NK-92 treated with Interleukin-12 subunit alpha and Interleukin-12 subunit beta, amount 100 ng/mL, for 24 hours (cell line): ENCODE data around the gene TWIST2.

Experiments used
- DNase-seq: peaks from one replicate; lab custom pipeline; 2025; lab: John Stamatoyannopoulos, UW

The TWIST2 gene

DNA sequence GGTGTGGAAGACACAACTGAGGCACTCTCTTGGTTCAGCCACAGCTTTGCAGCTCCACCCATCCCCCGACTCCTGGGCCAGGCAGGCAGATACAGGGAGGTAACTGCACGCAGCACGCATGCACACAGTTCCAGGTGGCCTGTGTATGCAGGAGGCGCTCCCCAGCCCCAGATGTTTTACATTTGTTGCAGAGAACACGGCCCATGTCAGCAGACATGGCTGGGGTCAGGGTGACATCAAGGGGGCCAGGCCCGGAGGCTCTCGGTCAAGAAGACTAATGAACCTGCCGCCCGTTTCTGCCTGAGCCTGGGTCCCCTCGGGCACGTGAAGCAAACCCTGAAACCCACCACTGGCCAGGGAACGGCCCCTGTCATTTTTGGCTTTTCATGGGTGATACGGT, 57.3 kb downstream of the TWIST2 start:
- DNase-seq, result no peak

DNA sequence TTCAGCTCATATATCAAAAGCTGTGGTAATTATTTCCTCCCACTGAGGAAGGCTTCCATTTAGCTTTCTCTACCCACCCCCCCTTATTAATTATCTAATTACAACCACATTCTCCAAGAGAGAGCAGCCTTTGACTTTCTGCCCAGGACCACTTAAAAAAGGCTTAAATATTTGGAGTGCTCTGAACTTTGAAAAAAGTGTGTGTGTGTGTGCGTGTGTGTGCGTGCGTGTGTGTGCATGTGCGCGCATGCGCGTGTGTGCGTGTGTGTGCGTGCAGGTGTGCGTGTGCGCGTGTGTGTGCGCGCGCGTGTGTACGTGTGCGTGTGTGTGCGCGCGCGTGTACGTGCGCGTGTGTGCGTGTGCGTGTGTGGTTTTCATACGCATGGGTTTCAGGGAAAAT, 57.8 kb downstream of the TWIST2 start:
- no peak for DNase-seq

DNA sequence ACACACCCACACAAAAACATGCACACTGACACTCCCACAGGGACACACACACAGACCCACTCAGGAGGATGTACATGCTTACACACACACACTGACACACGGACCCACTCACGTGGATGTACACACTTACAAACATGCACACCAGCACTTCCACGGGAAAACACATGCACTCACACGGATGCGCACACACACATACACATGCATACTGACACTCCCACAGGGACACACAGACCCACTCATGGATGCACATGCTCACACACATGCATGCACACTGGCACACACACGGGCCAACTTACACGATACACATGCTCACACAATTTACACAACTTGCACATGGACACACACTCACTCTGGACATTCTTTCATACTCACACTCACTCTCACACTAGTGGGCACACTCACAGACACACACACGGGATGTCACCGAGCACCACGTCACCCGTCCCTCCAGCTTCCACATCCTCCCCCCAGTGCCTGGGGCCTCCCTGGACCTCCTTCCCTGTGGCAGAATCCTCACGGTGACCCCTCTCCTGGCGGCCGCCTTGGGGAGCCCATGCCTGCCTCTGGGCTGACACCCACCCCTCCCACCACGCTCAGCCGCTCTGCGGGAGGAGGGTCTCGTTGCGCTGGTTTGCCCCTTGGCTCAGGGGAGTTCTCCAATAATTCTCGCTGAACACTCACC, 58.5 kb downstream of the TWIST2 start:
- no peak for DNase-seq

DNA sequence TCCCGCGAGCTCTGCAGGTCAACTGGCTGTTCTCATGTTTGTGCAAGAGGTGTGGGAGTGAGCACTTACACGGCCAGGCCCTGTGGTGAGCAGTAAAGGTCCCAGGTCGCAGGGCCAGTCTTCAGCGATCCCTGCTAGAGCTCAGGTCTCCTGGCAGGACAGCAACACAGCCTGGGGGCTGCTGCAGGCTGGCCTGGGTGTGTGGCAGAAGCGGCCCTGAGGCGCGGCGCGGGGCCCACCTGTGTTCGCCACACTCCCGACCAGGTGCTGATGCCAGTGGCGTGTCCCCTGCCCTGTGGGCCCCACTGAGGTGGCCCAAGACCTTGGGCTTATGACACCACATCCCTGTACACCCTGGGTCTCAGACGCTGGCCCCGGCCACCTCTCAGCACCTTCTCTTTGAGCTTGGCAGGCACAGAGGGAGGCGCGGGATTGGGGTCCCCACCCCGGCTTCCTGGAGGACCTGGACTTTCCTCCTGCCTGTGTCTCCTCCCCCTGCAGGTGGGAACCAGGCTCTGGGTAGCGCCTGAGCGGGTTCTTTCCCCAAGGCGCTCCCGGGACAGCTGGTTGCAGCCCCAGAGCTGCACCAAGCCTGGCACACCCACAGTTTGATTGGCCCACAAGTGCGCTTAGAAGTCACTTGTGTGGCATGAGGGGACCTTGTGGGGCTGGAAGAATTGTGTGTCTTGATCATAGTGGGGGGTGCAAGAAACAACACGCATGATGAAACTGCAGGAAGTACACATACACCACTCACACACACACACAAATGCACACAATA, 59.2 kb downstream of the TWIST2 start:
- no peak for DNase-seq

DNA sequence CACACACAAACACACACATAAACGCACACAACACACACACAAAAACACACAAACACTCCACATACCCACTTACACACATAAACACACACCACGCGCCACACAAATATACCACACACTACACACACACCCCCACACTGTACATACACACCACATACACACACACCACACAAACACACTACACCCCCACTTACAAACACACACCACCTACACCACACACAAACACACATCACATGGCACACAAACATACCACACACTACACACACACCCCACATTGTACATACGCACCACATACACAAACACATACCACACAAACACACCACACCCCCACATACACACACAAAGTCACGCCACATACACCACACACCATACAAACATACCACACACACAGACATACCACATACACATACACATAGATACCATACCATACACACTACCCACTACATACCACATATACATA, 59.9 kb downstream of the TWIST2 start:
- DNase-seq, result no peak

- DNase-seq, result no peak
These were observed 61.4 kb downstream of the TWIST2 start for GRCh38 chr2:238908960-238909951.

GRCh38 chr2:238910751-238911351, 63.0 kb downstream of the TWIST2 start:
- DNase-seq, result no peak

DNA sequence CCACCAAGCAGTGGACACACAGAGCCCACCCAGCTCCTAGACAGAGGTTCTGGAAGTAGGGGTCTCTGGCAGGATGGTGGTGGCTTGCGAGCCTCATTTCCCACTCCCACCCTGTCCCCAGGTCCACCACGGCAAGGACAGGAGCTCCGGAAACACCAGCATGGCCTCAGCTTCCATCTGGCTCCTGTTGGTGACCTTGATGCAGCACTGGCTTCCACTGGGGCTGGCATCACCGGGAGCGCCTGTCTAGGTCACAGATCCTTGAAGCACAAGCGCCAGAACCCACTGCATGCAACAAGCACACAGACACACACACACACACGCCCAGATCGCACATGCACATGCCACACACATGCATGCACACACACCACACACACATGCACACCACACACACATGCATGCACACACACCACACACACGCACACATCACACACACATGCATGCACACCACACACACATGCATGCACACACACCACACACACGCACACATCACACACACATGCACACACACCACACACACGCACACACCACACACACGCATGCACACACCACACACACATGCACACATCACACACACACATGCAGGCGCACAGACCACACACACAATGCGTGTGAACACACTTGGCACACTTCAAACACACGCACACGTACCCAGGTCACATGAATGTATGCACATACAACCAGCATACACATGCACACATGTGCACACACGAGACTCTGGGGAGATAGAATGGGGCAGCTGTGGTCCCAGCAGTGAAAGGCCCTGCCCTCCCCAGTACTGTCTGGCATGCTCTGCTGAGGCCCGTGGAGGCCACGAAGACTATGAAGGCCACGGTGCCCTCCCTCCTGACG, 63.7 kb downstream of the TWIST2 start:
- no peak for DNase-seq

DNA sequence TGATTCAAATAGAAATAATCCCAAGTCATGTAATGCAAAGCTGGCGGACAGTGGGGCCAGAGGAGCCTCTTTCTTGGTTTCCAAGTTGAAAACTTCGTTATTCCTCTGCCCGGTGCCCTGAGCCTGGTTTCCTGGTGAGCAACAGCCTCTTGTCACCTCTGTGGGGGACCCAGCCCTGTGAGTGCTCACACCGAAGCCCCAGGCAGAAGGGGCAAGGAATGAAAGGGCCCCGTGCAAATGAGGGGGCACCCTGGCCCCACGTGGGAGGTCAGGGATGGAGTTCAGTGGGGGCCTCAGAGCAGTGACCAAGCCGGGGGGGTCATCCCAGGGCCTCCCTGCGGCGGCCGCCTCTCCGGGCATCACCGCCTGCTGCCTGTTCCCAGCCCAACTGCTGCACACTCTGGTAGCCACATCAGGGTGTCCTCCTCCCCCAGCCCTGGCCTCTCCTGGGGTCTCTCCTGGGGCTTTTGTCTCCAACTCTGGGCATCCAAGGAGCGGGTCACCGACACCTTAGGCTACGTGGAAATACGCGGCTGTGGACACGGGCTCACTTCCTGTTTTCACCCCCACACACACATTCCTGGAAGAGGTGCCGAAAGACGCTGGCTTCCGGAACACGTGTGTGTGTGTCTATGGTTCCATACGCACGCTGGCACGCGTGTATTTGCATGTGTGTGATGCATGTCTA, 64.5 kb downstream of the TWIST2 start:
- no peak for DNase-seq

GRCh38 chr2:238912916-238913875, 65.3 kb downstream of the TWIST2 start:
- DNase-seq, result no peak

DNA sequence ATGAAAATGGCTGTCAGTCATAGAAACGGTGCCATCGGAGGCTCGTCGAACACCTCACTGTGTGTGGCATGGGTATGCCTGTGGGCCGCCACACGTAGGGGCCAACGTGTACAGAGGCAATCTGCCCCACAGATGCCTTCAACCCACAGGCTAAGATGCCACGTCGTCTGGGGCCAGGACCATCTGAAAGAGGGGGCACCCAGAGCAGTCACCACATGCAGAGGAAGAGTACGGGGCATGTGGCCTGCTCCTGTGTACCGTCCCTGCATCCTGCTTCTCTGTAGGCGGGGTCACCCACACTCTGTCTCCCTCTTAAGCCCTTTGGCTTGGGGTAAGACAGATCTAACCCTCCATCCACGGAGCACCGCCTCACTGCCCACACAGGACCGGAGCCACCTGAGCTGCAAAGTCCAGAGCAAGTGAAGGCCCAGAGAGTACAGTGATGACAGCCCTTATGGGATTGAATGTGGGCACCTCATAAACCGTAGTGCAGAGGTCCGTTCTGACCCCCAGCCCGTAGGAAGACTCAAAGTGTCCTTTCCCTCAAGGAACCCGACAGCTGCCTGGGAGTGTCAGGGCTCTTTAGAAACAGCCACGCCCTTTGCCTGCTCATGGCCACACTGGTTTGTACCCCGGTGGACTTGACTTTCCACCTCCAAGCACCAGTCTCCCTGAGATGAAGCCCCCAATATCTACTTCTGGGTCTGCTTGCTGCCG, 66.2 kb downstream of the TWIST2 start:
- DNase-seq, result no peak

DNA sequence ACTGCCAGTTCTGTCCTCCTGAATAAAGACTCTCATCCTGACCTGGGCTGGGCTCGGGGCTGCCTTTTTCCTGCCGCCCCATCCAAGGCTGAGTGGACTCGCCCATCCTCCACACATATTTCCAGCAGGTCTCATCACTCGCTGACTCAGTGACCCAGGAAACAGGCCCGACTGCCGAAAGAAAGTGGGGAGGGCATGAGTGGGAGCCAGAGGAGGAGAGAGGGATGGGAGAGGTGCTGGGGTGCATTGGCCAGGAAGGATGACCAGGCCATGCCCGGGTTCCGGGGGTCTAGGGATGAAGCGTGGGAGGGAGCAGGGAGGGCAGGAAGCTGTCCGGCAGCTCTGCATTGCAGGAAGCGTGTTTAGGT, 66.7 kb downstream of the TWIST2 start:
- no peak for DNase-seq

- DNase-seq, result no peak
These were observed 67.3 kb downstream of the TWIST2 start for GRCh38 chr2:238915196-238915595.

- no peak for DNase-seq
These were observed 67.7 kb downstream of the TWIST2 start for GRCh38 chr2:238915596-238915995.

- DNase-seq, result no peak
These were observed 68.4 kb downstream of the TWIST2 start for GRCh38 chr2:238916176-238916874.

GRCh38 chr2:238916875-238917590, 69.1 kb downstream of the TWIST2 start:
- no peak for DNase-seq

DNA sequence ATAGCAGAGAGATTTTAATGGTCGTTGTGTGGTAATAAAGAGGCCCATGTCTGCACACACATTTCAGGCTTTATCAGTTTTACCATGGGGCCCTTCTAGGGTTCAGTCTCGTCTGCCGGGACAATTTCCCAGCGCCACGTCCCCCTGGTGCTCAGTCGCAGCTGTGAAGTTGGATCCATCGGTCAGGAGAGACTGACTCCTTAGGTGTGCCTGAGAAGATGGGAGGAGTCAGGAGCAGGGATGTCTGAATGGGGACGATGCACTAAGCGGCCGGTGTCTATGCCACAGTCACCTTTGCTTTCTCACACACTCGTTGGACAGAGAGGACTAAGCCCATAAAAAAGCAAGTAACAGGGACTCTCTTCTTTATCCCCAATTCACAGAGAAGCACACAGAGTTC, 71.4 kb downstream of the TWIST2 start:
- no peak for DNase-seq
